Subcutaneous adipose tissue (tissue), 4 donors: Measurements from ENCODE around the gene TMEM51. TPM values are rescaled to one million over a fixed set of nuclear protein-coding genes. Genes with fewer than 3 reads are reported as not detected.

Experiments used
- total RNA-seq, 4 donors: library from RNA; depleted of rRNA; stranded (reverse); fragments of >200 nt; gene quantifications; one replicate each; pipeline ENCODE4 v1.1.0, GENCODE V29; 2016
- TF ChIP-seq, protein P1 (sequence below): fragments of 450-650 bp; IDR thresholded peaks from one replicate; pipeline ENCODE4 v1.5.1; 2016; ENCODE audit warnings: low read depth, mild to moderate bottlenecking, control low read depth, antibody characterized with exemption, moderate library complexity

TMEM51 gene
- total RNA-seq, 4 donors from 2014 or later: 0.94 to 8.5 (median 1.1) TPM

DNA sequence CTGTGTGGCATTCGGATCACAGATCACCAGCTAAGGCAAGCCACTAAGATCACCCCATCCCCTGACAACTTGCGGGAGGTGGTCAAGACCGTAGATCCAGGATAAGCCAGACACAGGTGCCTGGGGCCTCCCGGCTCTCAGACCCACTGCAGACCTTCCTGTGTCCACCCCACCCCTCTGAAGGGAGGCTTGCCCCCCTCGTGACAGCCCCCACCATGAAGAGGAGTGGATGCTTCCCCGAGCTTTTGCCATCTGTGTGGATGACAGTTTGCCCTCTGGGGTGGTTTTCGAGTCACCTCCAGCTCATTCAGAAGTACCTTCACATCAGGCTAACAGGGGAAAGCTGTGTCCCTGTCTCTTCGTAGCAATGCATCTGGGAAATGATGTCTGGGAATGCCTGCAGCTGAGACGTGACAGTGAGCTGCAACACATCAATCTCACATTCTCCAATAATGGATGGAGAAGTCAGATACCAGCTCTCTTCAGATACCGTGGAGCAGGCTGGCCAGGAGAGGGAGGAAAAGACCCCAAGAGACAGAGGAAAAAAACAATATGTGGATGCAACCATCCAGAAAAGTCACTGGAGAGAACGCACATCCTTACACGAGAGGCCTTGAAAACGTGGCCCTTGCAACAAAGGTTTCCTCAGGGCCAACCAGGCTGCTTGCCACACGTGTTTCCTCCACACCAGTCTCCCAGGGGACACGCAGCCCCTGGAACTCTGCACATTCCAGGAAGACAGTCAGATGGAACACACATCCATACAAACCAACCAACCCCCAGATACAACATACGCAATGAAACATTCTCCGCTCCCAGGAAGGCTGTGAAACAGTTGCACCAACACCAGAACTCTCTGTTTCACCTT lies 73.1 kb downstream of the TMEM51 start:
- TF ChIP-seq, protein P1, sequence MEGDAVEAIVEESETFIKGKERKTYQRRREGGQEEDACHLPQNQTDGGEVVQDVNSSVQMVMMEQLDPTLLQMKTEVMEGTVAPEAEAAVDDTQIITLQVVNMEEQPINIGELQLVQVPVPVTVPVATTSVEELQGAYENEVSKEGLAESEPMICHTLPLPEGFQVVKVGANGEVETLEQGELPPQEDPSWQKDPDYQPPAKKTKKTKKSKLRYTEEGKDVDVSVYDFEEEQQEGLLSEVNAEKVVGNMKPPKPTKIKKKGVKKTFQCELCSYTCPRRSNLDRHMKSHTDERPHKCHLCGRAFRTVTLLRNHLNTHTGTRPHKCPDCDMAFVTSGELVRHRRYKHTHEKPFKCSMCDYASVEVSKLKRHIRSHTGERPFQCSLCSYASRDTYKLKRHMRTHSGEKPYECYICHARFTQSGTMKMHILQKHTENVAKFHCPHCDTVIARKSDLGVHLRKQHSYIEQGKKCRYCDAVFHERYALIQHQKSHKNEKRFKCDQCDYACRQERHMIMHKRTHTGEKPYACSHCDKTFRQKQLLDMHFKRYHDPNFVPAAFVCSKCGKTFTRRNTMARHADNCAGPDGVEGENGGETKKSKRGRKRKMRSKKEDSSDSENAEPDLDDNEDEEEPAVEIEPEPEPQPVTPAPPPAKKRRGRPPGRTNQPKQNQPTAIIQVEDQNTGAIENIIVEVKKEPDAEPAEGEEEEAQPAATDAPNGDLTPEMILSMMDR: no peak

DNA sequence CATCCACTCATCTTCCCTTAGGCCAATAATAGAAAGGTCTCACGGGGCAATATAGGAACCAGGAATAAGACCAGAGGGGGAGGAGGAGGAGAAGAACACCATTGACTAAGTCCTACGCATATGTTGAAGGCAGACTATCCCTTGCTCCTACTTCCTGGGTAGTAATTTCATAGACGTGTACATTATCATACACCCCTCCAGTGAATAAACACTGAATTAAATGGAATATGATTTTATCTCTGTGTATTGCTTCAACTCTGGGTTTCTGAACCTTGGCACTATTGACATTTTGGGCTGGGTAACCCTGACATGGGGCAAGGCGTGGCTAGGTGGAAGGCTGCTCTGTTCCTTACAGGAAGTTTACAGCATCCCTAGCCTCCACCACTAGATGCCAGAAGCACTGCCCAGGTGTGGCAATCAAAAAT lies 76.2 kb downstream of the TMEM51 start:
- TF ChIP-seq, protein P1: no peak

DNA sequence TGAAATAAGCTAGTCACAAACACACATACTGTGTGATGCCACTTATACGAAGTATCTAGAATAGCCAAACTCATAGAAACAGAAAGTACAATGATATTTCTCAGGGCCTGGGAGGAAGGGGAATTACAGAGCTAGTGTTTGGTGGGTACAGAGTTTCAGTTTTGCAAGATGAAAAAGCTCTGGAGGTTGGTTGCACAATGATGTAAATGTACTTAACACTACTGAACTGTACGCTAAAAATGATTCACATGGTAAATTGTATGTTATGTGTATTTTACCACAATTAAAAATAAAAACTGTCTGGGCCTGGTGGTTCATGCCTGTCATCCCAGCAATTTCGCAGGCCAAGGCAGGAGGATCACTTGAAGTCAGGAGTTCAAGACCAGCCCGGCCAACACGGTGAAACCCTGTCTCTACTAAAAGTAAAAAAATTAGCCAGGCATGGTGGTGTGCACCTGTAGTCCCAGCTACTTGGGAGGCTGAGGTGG lies 78.2 kb downstream of the TMEM51 start:
- TF ChIP-seq, protein P1: no peak

DNA sequence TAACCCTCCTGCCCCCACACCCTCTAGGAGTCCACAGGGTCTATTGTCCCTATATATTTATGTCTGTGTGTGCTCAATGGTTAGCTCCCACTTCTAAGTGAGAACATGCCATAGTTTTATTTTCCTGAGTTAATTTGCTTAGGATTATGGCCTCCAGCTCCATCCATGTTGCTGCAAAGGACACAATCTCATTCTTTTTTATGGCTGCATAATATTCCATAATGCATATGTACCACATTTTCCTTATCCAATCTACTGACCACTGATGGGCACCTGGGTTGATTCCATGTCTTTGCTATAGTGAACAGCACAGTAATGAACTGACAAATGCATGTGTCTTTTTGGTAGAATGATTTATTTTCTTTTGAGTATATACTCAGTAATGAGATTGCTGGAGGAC lies 80.1 kb downstream of the TMEM51 start:
- TF ChIP-seq, protein P1: no peak

DNA sequence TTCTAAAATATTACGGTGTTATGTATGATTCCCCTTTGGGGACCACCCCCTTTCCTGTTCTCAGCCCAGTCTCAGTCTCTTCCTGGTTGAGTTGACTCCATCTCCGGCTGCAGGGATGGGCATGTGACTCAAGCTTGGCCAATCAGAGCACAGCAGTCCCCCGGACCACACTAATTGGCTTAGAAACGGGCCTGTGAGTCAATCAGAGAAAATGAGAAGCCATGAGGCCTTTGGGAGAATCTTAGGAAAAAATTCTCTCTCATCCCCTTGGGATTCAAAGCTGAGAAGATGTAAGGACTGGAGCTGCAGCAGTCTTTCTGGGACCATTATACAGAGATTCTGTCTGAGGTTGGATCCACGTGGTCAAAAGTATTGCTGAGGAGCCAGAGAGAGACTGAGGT lies 82.8 kb downstream of the TMEM51 start:
- TF ChIP-seq, protein P1: no peak

DNA sequence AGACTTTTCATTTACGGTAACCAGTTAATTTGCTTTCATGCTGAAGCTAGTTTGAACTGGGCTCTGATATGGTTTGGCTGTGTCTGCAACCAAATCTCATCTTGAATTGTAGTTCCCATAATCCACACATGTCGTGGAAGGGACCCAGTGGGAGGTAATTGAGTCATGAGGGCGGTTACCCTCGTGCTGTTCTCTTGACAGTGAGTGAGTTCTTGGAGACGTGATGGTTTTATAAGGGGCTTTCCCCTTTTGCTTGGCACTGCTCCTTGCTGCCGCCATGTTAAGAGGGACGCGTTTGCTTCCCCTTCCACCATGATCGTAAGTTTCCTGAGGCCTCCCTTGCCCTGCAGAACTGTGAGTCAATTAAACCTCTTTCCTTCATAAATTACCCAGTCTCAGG lies 83.2 kb downstream of the TMEM51 start:
- TF ChIP-seq, protein P1: no peak

DNA sequence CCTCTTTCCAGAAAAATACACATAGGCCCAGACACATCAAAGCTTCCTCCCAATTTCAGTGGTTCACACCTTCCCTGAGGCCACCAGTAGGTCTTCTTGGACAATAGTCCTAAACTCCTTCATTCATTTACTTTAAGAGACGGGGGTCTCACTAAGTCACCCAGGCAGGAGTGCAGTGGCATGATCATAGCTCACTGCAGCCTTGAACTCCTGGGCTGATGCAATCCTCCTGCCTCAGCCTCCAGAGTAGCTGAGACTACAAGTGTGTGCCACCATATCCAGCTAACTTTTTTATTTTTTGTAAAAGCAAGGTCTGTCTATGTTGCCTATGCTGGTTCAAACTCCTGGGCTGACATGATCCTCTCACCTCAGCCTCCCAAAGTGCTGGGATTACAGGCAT lies 85.2 kb downstream of the TMEM51 start:
- TF ChIP-seq, protein P1: no peak
